Epithelial cell of proximal tubule (primary cell): ENCODE results near the gene TNFAIP3. TPM values are rescaled to one million over a fixed set of nuclear protein-coding genes. Genes with fewer than 3 reads are reported as not detected.

Source experiments
- DNase-seq: peaks from one replicate; pipeline ENCODE4 v3.0.0-alpha.2; 2011; ENCODE audit warnings: low read depth
- H3K4me3 ChIP-seq: 2 replicates; pipeline ENCODE4 v1.5.1; 2011; ENCODE audit warnings: low read depth, mild to moderate bottlenecking, low read length
- CTCF ChIP-seq: conservative IDR thresholded peaks from 2 replicates; pipeline ENCODE4 v1.5.1; 2012; ENCODE audit warnings: low read depth, mild to moderate bottlenecking, low read length
- total RNA-seq: library from RNA; depleted of rRNA; stranded (reverse); fragments of >200 nt; gene quantifications from 2 replicates; pipeline ENCODE4 v1.2.3, GENCODE V29; 2015

Gene TNFAIP3
- total RNA-seq, 1 donor from 2014 or later = 13.6 TPM

GRCh38 chr6:137902699-137903098 lies 35.6 kb downstream of the TNFAIP3 start:
- TF ChIP-seq CTCF = no peak
- H3K4me3 ChIP-seq = no peak overlapping the region
- no peak for DNase-seq

- TF ChIP-seq CTCF = no peak
- no peak overlapping the region for H3K4me3 ChIP-seq
- DNase-seq = no peak
Observed at GRCh38 chr6:137903274-137903932, 36.3 kb downstream of the TNFAIP3 start.

- H3K4me3 ChIP-seq = peak overlapping the region; percentile 38
- no peak for TF ChIP-seq CTCF
- peak; percentile 58 for DNase-seq
Observed at GRCh38 chr6:137903933-137904821, 37.1 kb downstream of the TNFAIP3 start.

GRCh38 chr6:137904822-137905617 lies 38.0 kb downstream of the TNFAIP3 start:
- H3K4me3 ChIP-seq = peak overlapping the region; percentile 38
- TF ChIP-seq CTCF = no peak
- no peak for DNase-seq

- no peak for TF ChIP-seq CTCF
- no peak overlapping the region for H3K4me3 ChIP-seq
Observed at GRCh38 chr6:137906020-137906472, 39.0 kb downstream of the TNFAIP3 start.

GRCh38 chr6:137907170-137907569 lies 40.1 kb downstream of the TNFAIP3 start:
- no peak for DNase-seq
- H3K4me3 ChIP-seq = no peak overlapping the region
- no peak for TF ChIP-seq CTCF

More at GRCh38 chr6:137906020-137906472, 39.0 kb downstream of the TNFAIP3 start:
- no peak for DNase-seq
